GM10266 (cell line): ENCODE data around the gene C12orf75.

Source experiments
- DNase-seq: peaks from one replicate; pipeline ENCODE4 v3.0.0; 2012; ENCODE audit errors: extremely low spot score
- TF ChIP-seq, protein P1 (sequence below): IDR thresholded peaks from 2 replicates; pipeline ENCODE4 v1.5.1; 2012; ENCODE audit warnings: mild to moderate bottlenecking, low read depth; ENCODE audit not compliant: control insufficient read depth, insufficient read depth; ENCODE audit errors: missing control alignments

Gene C12orf75

DNA sequence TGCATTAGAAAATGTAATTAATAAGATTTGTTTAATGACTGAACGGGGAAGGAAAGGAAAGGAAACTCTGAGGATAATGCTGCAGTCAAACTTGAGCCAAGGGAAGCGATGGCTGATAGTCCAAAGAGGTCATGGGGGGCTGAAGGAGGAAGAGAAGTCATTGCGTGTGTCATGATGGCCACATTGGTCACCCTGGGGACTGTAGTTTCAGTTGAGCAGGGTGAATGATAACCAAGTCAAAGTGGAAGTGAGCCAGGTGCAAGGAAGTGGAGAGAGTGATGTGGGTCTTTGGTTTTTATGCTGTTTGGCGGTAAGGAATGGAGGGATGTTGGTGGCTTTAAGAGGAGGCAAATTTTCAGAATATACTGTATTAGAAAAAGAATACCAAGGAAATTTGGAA is 21.6 kb downstream of the C12orf75 start:
- DNase-seq, result peak; percentile 55
- TF ChIP-seq, protein P1, sequence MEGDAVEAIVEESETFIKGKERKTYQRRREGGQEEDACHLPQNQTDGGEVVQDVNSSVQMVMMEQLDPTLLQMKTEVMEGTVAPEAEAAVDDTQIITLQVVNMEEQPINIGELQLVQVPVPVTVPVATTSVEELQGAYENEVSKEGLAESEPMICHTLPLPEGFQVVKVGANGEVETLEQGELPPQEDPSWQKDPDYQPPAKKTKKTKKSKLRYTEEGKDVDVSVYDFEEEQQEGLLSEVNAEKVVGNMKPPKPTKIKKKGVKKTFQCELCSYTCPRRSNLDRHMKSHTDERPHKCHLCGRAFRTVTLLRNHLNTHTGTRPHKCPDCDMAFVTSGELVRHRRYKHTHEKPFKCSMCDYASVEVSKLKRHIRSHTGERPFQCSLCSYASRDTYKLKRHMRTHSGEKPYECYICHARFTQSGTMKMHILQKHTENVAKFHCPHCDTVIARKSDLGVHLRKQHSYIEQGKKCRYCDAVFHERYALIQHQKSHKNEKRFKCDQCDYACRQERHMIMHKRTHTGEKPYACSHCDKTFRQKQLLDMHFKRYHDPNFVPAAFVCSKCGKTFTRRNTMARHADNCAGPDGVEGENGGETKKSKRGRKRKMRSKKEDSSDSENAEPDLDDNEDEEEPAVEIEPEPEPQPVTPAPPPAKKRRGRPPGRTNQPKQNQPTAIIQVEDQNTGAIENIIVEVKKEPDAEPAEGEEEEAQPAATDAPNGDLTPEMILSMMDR, result no peak

DNA sequence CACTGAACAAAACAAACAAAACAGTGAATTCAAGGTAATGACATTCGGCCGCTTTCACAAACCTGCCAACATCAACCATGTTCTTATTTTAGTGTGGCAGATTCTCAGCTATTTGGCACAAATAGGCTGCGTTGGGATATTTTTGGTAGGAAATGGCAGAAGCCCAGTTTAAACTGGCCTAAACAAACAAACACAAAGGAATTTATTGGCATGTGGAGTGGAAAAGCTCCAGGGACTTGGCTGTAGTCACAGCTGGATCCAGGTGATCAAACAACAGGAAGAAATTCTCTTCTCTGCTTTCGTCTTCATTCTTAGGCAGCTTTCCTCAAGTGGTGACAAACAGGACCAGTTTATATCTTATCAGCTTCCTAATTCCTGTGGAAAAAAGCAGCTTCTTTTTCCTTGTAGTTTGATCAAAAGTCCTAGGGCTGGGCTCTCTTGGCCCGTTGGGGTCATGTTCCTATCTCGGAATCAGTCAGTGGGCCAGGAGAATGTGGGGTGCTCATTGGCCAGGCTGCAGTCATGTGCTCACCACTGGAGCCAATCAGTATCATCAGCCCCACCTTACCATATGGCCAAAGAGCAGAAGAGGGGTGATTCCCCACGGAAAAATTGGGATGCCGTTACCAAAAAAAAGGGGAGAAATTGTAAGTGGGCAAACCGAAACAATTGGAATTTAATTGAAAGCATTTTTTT is 22.6 kb downstream of the C12orf75 start:
- no peak for DNase-seq
- TF ChIP-seq, protein P1, result no peak

DNA sequence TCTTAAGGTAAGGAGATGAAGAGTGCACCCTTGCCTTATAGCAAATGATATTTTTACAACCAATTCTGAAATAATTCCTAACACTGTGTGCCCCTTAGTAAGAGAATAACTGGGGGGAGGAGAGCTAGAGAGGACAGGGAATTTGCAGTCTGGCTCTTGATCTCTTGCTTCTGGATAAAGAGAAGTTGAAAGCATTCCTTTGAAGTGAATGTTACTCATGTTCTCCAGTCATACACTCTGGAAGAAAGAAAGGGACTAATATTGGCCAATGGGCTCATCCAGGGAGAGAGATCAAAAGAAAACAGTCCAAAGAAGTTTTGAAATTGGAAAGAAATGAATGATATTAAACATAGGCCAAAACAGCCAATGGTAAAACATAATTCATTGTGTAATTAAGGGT is 25.3 kb downstream of the C12orf75 start:
- no peak for DNase-seq
- TF ChIP-seq, protein P1, result no peak

DNA sequence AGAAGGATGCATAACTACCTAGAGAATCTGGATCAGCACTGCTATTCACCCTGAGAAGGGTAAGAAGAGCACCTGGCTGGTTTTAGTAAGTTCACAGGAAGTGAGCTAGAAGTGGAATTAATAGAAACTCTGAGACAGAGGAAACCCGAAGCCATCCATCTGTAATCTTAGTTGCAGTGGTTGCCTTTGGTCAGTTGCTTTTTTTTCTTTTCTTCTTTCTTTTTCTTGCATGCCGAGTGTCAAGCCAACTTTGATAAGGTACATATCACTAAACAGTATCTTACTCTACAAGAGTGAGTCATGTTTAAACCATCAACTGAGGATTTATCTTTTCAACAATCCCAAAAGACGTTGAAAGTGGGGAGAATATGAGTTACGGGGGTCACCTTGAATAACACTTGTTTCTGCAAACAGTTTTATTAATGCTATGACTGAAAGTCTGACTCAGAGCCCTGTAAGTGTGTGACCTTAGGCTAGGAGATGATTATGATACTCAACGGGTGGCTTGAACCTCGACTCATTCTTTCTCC is 26.7 kb downstream of the C12orf75 start:
- TF ChIP-seq, protein P1, result no peak
- peak; percentile 47 for DNase-seq

DNA sequence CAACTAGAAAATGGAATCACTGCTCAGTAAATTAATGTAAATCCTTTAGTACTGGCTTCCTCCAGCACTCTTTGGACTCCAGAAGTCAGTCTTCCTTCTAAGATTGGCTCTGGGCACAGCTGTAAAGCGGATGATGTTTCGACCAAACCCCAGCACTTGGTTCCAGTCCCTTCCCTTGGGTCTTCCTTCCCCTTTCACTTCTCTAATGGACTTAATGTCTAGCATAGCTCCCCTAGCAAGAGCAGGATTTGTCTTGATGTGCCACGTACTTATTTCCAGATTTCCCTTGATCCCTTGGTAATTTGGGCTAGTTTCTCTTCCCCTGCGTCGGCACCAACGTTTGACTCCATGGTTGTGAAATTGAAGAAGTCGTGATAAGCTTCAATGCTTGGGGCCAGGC is 28.3 kb downstream of the C12orf75 start:
- DNase-seq, result no peak
- TF ChIP-seq, protein P1, result no peak

DNA sequence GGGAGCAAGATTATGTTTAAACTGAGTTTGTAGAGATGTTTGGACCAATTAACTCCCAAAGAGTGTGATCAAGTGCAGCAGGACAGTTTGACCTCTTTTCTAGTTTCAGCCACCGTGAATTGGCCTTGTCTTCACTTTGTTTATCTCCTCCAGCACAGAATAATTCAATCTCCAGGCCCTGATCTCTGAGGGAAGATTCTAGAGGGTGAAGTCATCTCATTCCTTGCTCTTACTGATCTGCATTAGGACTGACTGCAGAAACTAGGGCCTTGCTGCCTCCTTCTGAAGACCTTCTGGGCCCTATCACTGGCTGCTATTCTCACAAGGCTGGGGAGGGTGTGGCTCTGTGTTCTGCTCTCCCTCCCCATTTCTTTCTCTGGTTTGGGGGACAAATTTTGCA is 29.4 kb downstream of the C12orf75 start:
- TF ChIP-seq, protein P1, result no peak
- DNase-seq, result no peak

DNA sequence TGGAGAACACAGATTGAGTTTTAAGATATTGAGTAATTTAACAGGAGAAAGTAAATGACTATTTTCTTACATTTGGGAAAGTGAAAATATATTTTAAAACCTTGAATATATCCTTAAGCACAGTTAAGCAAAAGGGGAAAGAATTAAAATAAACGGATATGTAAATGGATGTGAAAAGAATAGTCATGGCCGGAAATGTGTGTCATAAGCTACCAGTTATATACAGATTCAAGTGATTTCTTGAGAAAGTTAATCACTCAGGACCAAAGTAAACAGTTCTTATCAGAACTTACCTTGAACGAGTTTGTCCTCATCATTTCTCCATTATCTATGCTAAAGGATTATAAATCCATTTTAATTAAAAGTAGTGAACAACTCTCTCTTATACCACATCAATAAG is 33.4 kb downstream of the C12orf75 start:
- no peak for DNase-seq
- TF ChIP-seq, protein P1, result no peak
